ENCODE results near the gene CDH4.

- TF ChIP-seq CTCF (IDR thresholded peaks at IDR 0.05) (no peak), POLR2A (IDR thresholded peaks at IDR 0.05) (no peak)
Measured at GRCh38 chr20:61268024-61268423, 16.0 kb downstream of the CDH4 start.
